HG02981 (cell line): Measurements from ENCODE around the gene SLC5A1.

Experiments used
- ATAC-seq: cut with Tn5 transposase; IDR thresholded peaks from one replicate; pipeline ENCODE4 v1.9.1; 2021; ENCODE audit warnings: mild to moderate bottlenecking, moderate library complexity; ENCODE audit not compliant: unreplicated experiment

Gene SLC5A1

DNA sequence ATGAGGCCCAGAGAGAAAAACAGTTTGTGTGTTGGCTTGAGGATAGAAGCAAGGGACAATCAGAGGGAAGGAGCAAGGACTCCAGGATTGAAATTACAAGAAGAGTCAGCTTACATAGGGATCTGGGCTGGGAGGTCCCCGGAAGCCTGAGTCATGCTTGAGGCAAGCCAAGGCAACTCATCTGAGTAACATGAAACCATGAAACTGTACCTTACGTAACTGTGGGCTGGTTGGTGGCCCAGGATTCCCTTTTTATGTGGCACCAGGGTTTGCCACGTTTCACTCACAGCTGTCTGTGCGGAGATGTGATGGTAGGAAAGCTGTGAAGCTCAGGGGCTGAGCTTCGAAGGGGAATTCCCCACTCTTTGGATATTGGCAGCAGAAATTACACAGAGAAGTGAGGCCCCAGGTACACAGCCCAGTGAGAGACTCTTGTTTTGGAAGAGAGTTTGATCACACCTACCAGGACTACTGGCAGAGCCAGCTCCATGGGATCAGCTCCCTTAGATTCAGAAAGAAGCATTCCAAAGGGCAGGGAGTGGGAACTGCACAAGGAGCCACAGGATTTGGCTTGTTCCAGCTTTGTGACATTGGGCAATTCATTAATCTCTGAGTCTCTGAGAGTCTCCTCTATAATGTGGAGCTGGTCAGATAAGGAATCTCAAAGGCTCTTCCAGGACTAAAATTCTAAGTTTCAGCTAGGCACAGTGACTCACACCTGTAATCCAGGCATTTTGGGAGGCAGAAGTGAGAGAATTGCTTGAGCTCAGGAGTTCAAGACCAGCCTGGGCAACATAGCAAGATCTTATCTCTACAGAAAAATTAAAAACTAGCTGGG lies 7.8 kb downstream of the SLC5A1 start:
- no peak for ATAC-seq

DNA sequence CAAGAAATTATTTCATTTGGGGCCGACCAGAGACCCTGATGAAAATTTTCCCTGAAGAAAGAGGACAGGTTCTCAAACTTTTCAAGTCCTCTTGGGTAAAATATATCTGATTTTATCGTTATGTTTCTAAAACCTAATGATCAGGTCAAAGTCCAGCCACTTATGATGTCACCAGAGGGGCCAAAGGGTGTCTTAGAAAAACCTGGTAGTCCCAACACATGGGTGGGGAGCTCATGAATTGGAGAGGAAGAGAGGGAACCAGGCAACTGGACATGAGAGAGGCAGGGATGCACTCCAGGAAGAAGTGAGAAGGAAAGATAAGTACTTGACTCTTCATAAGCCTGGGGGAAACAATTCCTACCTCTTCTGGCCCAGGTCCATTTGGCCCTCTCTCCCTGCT lies 9.2 kb downstream of the SLC5A1 start:
- no peak for ATAC-seq

DNA sequence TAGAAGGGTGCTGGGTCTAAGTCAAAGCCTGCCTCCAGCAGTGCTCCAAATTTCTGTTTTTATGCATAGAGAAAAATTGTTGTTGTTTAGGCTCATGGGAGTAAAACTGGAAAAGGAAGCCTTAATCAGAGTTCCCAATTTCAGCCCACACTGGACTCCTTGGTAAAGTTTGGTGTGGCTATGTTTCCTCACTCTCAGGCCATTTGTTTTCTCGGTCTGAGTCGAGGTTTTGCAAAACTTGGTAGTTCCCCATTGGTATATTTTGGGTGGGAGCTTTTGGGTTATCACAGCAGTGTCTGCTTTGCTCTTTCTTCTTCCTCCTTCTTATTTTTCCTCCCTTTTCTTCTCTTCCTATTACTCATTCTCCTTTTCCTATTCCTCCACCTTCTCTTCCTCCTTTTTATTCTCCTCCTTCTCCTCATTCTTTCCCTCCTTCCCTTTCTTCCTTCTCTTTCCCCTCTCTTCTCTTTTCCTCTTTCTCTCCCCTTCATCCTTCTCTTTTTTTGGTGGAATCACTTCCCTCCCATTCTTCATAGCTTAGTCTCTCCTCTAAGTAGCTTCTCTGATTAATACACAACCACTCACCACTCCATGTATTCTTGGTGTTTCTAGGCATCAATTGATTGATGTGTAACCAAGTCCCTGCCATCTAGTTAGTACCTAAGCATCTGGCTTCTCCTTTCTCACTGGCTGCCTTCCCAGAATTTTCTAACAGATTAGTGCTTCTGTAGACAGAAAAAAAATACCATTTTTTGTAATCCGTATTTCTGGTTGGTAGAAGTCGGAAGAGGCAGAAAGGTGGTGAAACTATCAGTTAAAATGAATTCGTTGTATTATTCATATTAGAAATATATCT lies 10.1 kb downstream of the SLC5A1 start:
- no peak for ATAC-seq

DNA sequence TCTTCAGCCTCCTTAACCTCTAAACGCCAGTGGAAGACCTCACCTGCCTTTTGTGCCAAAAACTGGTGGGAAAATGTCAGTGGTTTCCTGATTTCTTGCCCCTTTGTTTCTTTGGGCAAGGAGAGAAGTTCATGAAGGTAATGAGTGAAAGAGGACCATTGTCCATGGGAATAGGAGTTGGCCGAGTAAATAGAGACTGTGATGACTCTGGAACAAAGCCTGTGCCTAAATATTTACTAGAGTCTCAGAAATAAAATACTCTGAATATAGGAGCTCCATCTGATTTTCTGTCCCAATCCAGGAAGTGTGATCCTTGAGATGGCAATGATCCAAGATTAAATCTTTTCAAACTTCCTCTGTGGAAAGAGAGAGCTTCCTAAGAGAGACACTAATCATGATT lies 12.0 kb downstream of the SLC5A1 start:
- no peak for ATAC-seq

DNA sequence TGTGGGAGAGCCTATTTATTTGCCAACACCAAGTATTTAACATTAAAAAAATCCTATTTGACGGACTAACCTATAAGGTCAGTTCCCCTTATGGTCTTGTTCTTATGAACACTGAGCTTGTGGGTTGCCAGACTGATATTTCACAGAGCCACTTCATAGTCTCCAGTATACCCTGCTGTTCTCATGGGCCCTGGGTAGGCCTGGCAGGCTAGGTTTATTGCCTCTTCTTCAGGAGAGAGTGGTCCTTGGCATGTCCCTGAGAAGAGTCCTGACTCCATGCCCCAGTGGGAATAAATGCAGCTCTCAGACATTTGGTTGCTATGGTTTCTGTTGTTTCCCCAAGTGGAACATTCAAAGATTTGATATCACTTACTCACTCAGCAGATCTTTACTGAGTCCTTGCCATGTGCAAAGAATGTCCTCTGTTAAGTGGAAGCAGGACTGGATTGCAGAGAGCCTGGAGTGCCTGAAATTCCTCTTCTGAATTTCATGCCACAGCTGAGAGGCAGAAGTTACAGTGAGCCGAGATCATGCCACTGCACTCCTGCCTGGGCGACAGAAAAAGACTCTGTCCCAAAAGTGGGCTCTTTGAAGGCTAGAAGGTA lies 15.7 kb downstream of the SLC5A1 start:
- ATAC-seq = no peak

DNA sequence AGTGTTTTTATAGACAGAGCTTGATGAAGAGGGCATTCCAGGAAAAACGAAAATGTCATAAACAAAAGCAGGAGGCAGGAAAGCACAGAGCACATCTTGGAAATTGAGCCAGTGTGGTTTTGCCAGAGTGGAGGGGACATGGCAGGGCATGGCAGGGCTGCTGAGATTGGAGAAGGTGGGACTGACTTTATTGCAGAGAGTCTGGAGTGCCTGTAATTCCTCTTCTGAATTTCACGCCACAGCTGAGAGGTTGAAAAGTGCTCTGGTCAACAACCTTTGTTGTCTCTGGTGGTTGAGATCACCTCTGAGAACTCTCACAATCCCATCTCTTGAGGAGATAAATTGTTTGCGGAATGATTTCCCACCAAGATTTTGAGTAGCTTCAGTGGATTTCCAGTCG lies 16.4 kb downstream of the SLC5A1 start:
- no peak for ATAC-seq

DNA sequence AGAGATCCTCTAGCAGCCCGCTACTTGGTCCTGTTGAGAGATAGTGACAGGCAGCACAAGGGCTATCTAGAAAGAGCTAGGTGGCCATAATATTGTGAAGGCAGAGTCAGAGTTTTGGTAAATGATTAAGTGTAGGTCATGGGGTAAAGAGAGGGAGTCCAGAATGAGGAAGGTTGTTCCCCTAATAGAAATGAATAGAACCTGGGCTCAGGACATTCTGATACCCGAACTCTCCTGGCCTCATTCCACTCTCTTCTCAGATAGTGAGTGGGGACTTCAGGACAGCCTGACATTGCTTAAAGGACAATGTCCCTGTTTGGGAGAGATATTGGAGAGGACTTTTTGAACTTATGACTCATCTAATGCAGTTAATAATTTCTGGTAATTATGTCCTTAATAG lies 20.6 kb downstream of the SLC5A1 start:
- no peak for ATAC-seq

DNA sequence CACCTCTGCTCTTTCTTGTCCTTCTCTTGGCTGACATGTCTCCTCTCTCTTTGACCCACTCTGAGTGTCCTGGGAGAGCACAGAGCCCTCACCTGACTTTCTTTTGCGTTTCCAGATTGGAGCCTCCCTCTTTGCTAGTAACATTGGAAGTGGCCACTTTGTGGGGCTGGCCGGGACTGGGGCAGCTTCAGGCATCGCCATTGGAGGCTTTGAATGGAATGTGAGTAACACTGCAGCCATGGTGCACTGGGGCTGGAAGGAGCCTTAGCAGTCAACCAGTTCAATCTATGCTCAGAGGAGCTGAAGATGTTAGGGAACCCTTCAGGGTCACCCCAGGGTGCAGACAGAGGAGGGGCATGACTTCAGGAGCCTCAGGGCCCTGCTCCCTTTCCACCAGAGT lies 23.8 kb downstream of the SLC5A1 start:
- ATAC-seq = no peak

DNA sequence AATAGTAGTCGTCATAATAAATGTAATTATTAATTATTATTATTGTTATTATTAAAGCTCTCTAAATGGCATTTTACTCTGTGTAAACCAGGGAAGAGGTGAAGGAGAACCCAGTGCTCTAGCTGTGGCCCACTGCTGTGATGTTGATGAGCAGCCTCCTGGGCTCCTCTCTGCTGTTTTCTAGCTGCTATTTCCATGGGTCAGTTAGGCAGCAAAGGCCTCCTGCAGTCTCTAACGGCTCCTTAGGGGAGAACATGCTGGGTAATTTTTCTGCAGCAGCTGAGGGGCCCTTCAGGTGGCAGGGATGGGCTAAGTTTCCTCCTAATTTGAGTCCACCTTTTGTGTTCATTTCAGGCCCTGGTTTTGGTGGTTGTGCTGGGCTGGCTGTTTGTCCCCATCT lies 24.6 kb downstream of the SLC5A1 start:
- no peak for ATAC-seq

DNA sequence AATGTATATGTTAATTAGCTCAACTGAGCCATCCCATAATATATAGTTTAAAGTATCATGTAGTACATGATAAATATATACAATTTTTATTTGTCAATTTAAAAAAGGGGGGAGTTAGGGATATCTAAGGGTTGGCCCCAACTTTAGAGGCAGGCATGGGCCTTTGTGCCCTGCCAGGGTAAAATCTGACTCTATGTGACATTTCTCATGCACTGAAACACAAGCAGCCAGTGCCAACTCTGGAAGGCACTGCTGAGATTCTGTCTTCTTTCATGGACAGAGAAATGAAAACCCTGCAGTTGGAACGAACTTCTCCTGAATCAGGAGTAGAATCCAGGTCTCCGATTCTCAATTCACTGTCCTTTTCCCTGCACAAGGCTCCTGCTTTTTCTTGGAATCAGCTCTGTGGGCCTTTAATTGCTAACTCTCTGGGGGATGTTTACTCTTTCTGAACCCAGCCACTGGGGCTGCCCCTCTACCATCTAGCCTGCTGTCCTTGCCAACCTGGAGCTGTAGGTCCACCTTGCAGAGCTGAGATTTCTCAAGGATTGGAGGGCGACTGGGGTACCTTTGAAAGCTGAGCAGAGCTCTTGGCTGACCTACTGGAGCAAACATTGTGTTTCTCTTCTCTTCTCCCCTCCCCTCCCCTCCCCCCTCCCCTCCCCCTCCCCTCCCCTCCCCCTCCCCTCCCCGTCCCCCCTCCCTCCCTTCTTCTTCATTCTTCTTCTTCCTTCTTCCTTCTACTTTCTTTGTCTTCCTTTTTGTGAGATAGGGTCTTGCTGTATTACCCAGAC lies 26.7 kb downstream of the SLC5A1 start:
- ATAC-seq = no peak

DNA sequence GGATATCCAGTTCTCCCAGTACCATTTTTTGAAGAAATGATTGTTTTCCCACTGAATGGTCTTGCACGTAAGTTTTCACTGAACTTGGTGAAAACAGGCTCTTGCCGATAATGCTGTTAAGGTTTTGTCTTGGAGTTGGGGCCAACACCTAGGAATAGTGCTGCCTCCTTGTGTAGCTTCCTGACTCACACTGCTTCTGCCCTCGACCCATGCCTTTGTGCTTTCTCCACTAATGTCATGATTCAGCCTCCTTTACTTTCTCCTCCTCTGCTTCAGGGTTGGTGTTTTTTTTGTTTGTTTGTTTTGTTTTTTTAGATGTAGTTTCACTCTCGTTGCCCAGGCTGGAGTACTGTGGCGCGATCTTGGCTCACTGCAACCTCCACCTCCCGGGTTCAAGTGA lies 30.2 kb downstream of the SLC5A1 start:
- ATAC-seq = no peak

DNA sequence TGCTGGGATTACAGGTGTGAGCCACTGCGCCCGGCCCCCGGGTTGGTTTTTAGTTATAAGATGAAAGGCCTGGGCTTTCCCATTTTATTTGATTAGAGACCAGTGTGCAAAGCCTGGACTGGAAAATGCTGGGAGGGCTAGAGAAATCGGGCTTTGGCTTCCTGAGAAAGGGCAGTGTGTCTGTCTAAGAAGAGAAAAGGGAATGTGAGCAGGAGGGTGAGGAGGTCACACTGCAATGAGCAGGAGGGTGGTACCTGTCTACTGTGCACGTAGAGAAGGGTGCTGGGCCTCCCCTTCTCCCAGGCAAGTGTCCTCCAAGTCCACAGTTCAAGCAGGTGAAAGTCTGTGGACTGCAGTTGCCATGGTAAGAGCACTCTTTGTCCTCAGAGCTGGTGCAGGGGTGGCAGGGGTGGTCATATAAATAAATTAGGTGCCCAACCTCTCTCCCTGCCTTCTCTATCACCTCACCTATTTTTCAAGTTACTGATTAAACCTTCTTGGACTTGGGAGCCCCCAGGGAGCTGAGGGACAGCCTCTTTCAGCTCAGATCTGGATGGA lies 30.8 kb downstream of the SLC5A1 start:
- no peak for ATAC-seq

DNA sequence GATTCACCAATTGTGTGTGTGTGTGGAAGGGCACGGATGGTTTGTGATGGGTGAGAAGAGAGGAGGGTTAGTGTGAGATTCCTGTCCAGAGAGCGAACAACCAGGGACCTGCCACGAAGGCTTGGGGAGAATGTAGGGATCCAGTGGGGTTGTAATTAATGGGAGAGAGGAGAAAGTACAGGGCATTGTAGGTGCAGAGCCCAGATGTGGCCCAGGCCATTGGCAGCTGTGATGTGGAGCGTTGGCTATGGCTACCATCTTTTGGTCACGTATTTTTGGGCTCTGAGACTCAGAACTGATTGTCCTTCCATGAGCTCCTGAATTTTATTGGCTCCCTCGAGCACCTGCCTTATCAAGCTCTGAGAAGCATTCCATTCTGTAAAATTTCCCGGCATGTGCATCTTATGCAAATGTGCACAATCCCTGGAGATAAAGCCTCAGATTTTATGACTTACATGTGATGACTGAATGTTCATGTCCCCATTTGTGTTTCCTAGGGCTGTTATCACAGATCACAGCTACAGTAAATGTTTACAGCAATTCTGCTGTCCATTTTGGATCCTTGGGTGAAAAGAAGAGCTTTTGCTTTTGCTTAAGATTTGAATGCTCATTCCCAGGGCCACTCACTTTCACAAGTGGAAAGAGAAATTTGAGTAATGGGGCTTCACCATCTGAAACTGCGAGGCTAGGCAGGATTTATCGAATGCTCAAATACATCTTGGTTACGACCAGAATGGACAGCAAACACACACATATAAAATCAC lies 33.1 kb downstream of the SLC5A1 start:
- ATAC-seq = no peak

DNA sequence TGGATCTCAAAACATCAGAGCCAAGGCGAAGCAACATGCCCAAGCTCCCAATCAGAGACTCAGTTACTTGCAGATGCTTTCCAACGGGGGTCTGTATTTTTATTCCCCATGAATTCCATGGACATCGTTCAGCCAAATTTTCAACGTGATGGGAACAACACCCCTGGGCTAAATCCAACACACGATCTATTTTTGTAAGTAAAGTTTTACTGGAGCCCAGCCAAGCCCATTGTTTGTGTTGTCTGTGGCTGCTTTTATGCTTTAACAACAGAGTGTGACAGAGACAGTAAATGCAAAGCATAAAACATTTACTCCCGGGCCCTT lies 33.7 kb downstream of the SLC5A1 start:
- ATAC-seq = no peak

DNA sequence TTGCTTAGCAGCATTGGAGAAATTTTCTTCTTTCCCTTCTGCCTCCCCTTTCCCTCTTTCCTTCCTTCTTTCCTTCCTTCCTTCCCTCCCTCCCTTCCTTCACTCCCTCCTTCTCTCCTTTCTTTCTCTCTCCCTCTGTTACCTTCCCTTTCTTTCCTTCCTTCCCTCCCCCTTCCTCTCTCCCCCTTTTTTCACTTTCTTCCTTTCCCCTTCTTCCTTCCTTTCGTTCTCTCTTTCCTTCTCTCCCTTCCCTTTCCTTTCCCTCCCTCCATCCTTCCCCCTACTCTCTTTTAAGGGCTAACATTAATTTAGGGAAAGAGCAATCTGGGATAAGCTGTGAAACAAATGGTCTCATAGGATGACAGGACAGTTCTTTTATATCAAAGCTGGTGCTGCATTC lies 34.1 kb downstream of the SLC5A1 start:
- ATAC-seq = no peak

DNA sequence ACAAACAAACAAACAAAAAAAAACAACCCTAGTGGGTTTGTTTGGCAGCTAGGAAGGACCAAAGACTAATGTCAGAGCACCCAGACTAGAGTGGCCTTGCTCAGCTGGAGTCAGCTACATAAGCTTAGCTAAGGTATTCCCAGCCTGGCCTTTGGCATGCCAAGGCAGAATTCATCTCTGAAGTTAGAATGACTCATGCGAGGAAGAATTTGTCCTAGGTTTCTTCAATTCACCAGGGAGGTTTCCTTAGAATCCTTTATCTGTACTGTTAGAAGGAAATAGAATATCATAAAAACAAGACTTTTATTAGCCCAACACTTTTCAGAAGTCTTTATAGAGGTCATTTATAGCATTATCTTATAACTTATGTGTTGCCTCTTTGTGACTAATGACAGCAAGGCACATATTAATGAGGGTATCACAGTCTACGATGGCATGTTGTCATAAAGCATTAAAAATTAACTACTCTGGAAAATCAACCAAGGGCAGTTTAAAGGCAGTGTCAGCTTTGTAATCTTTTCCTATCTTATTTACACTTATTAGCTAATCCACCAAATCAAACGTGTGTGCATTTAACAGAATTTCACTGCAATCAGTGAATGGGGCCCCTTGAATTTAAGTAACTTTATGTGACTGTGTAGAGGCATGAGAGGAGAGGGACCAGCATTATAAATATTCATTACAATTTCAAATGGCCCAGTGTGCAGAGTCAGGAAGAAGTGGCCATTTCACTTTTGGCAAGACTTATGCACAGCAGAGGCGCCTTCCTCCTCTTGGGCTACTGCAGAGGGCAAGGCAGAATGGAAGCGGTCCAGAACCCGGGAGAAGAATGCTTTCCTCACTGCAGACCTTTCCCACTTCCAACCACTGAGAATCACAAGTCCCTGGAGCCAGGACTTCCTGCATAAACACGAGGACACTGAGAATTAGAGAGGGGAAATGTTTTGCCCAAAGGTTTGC lies 36.3 kb downstream of the SLC5A1 start:
- ATAC-seq = no peak

DNA sequence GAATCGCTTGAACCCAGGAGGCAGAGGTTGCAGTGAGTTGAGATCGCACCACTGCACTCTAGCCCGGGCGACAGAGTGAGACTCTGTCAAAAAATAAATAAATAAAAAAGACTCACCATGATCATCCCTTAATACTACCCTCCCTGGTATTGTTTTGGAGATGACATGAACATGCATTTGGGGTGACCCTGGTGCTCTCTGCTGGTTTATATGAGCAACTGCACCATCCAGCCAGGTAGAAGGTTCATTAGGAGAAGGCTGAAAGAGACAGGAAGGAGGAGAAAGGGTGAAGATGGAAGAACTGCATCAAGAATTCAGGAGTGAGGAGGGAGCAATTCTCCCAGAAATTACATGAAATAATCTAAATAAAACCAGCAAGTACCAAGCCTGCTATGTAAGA lies 37.8 kb downstream of the SLC5A1 start:
- no peak for ATAC-seq

DNA sequence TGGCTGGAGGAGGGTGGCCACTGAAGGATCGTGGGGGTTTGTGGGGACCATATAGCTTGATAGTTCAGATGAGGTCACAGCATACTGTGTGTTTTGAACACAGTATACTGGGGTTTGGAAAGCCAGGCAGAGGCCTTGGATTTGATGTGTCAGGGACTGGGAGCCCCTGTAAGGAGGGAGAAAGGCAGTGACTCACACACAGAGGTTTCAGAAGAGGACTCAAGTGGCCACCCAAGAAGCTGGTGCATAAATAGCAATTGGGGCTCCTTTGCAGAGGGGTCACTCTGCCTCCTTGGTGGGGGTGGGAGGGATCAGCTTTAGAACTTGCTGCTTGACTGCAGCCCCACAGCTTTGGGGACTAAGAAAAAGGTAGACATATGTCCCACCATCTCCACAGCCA lies 39.3 kb downstream of the SLC5A1 start:
- ATAC-seq = no peak

DNA sequence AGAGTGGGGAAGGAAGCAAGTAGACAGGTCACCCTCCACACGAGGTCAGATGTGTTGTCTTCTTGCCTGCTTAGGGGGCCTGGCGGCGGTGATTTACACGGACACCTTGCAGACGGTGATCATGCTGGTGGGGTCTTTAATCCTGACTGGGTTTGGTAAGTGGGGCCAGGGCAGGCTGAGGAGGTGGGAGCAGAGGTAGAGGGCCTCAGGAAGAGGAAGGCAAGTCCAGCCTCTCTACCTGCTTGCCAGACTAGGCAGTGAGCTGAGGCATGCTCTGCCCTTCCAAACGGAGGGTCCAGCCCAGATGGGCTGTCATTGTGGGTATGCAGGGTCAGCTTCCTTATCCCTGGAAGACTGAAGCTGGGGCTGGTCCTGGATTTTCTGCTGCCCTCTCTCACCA lies 39.9 kb downstream of the SLC5A1 start:
- ATAC-seq = no peak
